Lower lobe of right lung (tissue), 2 donors: ENCODE results near the gene PANX3. TPM values are rescaled to one million over a fixed set of nuclear protein-coding genes. Genes with fewer than 3 reads are reported as not detected.

ENCODE experiments used
- ATAC-seq, 2 donors: fragments of 200-7000 bp; cut with Tn5 transposase; one replicate each; pipeline ENCODE4 v1.9.1; 2020 to 2022; ENCODE audit warnings: mild to moderate bottlenecking in 2 of 2, moderate library complexity in 2 of 2
- DNase-seq: peaks from one replicate; pipeline ENCODE4 v3.0.0-alpha.2; 2020
- H3K27ac ChIP-seq: fragments of 200-600 bp; one replicate; pipeline ENCODE4 v1.8.0; 2022
- H3K27me3 ChIP-seq: fragments of 200-600 bp; one replicate; pipeline ENCODE4 v1.8.0; 2022; ENCODE audit warnings: low read depth
- H3K36me3 ChIP-seq: fragments of 200-600 bp; one replicate; pipeline ENCODE4 v1.8.0; 2022; ENCODE audit warnings: mild to moderate bottlenecking
- H3K4me1 ChIP-seq: fragments of 200-600 bp; one replicate; pipeline ENCODE4 v1.8.0; 2022
- H3K4me3 ChIP-seq: fragments of 200-600 bp; one replicate; pipeline ENCODE4 v1.8.0; 2022; ENCODE audit warnings: mild to moderate bottlenecking
- H3K9me3 ChIP-seq: fragments of 200-600 bp; one replicate; pipeline ENCODE4 v1.8.0; 2022
- intact Hi-C: fragments of 100-400 bp; cut with DNase I; formaldehyde crosslinking; loops from one replicate; pipeline ENCODE4 v1.11.0; 2022
- total RNA-seq: library from RNA; stranded (reverse); fragmentation: NEBNext Ultra II Directional; extraction: Animal tissue kit (Norgen Biotek cat#: 25700); gene quantifications from one replicate; pipeline ENCODE4 v1.2.1, GENCODE V29; 2021
- TF ChIP-seq, protein P1 (sequence below): fragments of 200-600 bp; IDR thresholded peaks from one replicate; pipeline ENCODE4 v1.8.0; 2022; ENCODE audit warnings: antibody characterized with exemption, mild to moderate bottlenecking
- donor health status: DM: no; HTN: yes; CAD: no; lungs with severe emphysema.

The PANX3 gene
- total RNA-seq, 1 donor from 2014 or later, result not detected

GRCh38 chr11:124627546-124627945 is 16.3 kb downstream of the PANX3 start:
- intact Hi-C loops, result no loop called here
- TF ChIP-seq, protein P1, sequence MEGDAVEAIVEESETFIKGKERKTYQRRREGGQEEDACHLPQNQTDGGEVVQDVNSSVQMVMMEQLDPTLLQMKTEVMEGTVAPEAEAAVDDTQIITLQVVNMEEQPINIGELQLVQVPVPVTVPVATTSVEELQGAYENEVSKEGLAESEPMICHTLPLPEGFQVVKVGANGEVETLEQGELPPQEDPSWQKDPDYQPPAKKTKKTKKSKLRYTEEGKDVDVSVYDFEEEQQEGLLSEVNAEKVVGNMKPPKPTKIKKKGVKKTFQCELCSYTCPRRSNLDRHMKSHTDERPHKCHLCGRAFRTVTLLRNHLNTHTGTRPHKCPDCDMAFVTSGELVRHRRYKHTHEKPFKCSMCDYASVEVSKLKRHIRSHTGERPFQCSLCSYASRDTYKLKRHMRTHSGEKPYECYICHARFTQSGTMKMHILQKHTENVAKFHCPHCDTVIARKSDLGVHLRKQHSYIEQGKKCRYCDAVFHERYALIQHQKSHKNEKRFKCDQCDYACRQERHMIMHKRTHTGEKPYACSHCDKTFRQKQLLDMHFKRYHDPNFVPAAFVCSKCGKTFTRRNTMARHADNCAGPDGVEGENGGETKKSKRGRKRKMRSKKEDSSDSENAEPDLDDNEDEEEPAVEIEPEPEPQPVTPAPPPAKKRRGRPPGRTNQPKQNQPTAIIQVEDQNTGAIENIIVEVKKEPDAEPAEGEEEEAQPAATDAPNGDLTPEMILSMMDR, result no peak
- peaks cover 20% of the 10 kb centered on the region for H3K4me1 ChIP-seq
- no peaks in the 10 kb centered on the region for H3K27me3 ChIP-seq
- peaks cover 81% of the 10 kb centered on the region for H3K36me3 ChIP-seq
- H3K9me3 ChIP-seq, result no peaks in the 10 kb centered on the region
- H3K27ac ChIP-seq, result no peak overlapping the region
- DNase-seq (no peak), ATAC-seq (no peak)
- H3K4me3 ChIP-seq, result no peak overlapping the region

- Histone ChIP-seq H3K4me1 (peaks cover 4% of the 10 kb centered on the region), H3K27me3 (no peaks in the 10 kb centered on the region), H3K4me3 (no peak overlapping the region), H3K27ac (no peak overlapping the region), H3K36me3 (peaks cover 99% of the 10 kb centered on the region), H3K9me3 (no peaks in the 10 kb centered on the region)
- no peak for ATAC-seq
- no peak for DNase-seq
- intact Hi-C loops, result no loop called here
- TF ChIP-seq, protein P1, result no peak
Measured at GRCh38 chr11:124629961-124630360, 18.7 kb downstream of the PANX3 start.

DNA sequence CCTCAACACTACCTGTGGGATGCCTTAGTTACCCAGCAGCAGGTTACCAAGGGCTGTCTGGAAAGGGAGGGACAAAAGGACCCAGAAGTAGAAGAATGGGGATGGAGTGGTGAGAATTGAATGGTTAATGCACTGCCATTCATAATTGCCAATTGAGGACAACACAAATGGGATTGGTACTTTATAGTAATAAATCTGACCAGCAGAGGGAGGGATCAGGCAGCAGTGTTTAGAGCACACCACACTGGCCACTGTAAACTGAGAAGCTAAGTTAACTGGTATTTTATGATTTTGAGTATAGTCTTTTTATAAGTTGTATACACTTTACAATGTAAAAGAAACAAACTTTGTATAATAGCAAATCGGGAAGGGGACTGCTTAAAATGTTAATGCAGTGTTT is 22.1 kb downstream of the PANX3 start:
- Histone ChIP-seq H3K4me1 (no peaks in the 10 kb centered on the region), H3K36me3 (peaks cover 99% of the 10 kb centered on the region), H3K4me3 (no peak overlapping the region), H3K27me3 (no peaks in the 10 kb centered on the region), H3K9me3 (no peaks in the 10 kb centered on the region), H3K27ac (no peak overlapping the region)
- DNase-seq (no peak), ATAC-seq (no peak)
- TF ChIP-seq, protein P1, result no peak
- intact Hi-C loops, result no loop called here

DNA sequence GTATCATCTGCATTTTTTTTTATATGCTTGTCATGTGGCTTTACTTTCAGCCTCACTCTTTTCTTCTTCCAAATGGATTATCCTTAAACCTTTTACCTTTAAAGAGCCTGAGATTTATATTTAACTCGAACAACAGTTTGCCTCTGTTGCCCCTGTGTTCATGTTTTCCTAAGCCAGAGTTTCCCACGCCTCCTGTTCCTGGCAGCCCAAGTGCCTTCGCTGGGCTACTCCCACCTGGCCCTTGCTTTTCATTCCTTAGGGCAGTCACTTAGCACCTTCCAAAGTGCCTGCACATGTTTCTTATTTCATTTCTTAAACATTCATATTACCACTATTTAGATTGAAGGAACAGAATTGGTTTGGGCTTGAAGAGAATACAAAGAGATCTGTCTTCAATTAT is 24.7 kb downstream of the PANX3 start:
- no peaks in the 10 kb centered on the region for H3K27me3 ChIP-seq
- no peak overlapping the region for H3K27ac ChIP-seq
- H3K9me3 ChIP-seq, result no peaks in the 10 kb centered on the region
- H3K4me1 ChIP-seq, result no peaks in the 10 kb centered on the region
- ATAC-seq (no peak), DNase-seq (no peak)
- TF ChIP-seq, protein P1, result no peak
- intact Hi-C loops, result no loop called here
- peaks cover 96% of the 10 kb centered on the region for H3K36me3 ChIP-seq
- H3K4me3 ChIP-seq, result no peak overlapping the region

DNA sequence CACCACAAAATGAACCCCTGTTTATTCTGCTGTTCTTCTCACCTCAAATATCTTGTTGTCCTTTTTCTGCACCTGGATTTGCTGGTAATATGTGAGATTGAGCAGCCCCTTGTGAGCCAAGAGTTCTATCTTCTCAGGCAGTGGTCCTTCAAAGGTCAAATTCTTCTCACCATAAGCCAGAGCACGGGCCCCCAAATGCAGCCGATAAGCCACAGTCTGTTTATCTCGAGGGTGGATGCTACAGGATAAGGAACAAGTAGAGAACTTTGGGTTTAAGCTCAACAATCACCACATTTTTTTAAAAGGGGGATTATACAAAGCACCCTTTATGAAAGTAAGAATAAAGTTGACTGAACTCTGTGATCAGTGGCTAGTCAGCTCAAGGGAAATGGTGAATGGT is 27.3 kb downstream of the PANX3 start:
- intact Hi-C loops, result no loop called here
- H3K27me3 ChIP-seq, result no peaks in the 10 kb centered on the region
- no peak overlapping the region for H3K4me3 ChIP-seq
- no peak for ATAC-seq
- H3K36me3 ChIP-seq, result peaks cover 70% of the 10 kb centered on the region
- TF ChIP-seq, protein P1, result no peak
- H3K4me1 ChIP-seq, result no peaks in the 10 kb centered on the region
- H3K9me3 ChIP-seq, result no peaks in the 10 kb centered on the region
- DNase-seq, result no peak
- H3K27ac ChIP-seq, result no peak overlapping the region

DNA sequence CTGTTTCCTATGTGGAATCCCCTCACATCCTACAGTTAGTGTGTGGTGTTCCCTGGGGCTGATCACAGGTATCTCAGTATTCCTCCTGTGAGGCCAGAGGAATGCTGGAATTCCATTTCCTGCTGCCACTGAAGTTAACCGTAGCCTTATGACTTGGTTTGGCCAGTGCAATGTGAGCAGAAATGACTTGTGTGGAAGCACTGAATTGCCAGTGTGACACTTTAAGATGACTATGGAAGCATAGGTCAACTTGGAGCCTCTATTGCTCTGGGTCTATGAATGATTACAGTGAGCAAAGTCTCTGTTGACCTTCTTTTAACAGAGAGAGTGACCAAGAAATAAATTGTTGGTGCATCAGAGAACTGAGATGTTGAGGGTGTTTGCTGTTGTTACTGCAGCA is 28.0 kb downstream of the PANX3 start:
- peaks cover 63% of the 10 kb centered on the region for H3K36me3 ChIP-seq
- no peak overlapping the region for H3K27ac ChIP-seq
- no peaks in the 10 kb centered on the region for H3K27me3 ChIP-seq
- ATAC-seq (no peak), DNase-seq (no peak)
- H3K9me3 ChIP-seq, result no peaks in the 10 kb centered on the region
- H3K4me1 ChIP-seq, result peaks cover 2% of the 10 kb centered on the region
- TF ChIP-seq, protein P1, result no peak
- no peak overlapping the region for H3K4me3 ChIP-seq
- intact Hi-C loops, result no loop called here
